C4-2B (cell line): ENCODE measurements around the gene AGBL1.

ENCODE experiments used
- CTCF ChIP-seq: fragments of 450-650 bp; conservative IDR thresholded peaks from 2 replicates; pipeline ENCODE4 v1.5.1; 2017; ENCODE audit warnings: mild to moderate bottlenecking
- ZFX ChIP-seq: fragments of 450-650 bp; IDR thresholded peaks from 2 replicates; pipeline ENCODE4 v1.6.1; 2017

- TF ChIP-seq CTCF, result no peak
- TF ChIP-seq ZFX, result no peak
Observed at GRCh38 chr15:86852741-86853140, 773.1 kb downstream of the AGBL1 start.
